GM12878 (cell line): ENCODE data around the gene FAM161A. TPM values are rescaled to one million over a fixed set of nuclear protein-coding genes. Genes with fewer than 3 reads are reported as not detected.
A peak's percentile ranks its signal among the peaks of the same experiment; 100 is the strongest.
"Not testable (repeated sequence)": the region's sequence is repeated elsewhere in the genome, so short reads cannot be mapped to it uniquely, and the experiment has no call there.

Source experiments
- ATAC-seq: fragments of 200-7000 bp; cut with Tn5 transposase; 3 replicates; pipeline ENCODE4 v1.9.1; 2020; ENCODE audit warnings: mild to moderate bottlenecking, moderate library complexity
- BruUV-seq: library from RNA; stranded (reverse); fragments of 400-500 nt; replicated peaks from 2 replicates; lab custom pipeline; 2021; lab: Mats Ljungman, UMichigan
- CTCF ChIA-PET: fragments of 300-600 bp; sonication (Branson Sonifier 250); formaldehyde crosslinking; extraction: SDS; loops from one replicate; lab custom pipeline; 2021; ENCODE audit warnings: inconsistent platforms; lab: Yijun Ruan, JAX
- POLR2A ChIA-PET: fragments of 350-600 bp; formaldehyde crosslinking; extraction: SDS; loops from one replicate; lab custom pipeline; 2021; ENCODE audit warnings: inconsistent platforms; lab: Charles Lee
- RAD21 ChIA-PET: fragments of 300-600 bp; sonication (Branson Sonifier 250); formaldehyde crosslinking; loops from one replicate; lab custom pipeline; 2023; ENCODE audit warnings: antibody characterized with exemption; ENCODE audit not compliant: unreplicated experiment; lab: Charles Lee
- SMC1A ChIA-PET: fragments of 300-600 bp; sonication (Branson Sonifier 250); formaldehyde crosslinking; loops from one replicate; lab custom pipeline; 2023; ENCODE audit not compliant: unreplicated experiment, uncharacterized antibody; lab: Charles Lee
- DNase-seq: peaks from one replicate; pipeline ENCODE4 v3.0.0-alpha.2; 2011; ENCODE audit warnings: low read depth, low spot score
- FAIRE-seq: peaks from 3 replicates; lab custom pipeline; 2011; peaks lifted over from hg19 to GRCh38; lab: Jason Lieb, UNC
- H2AFZ ChIP-seq: 2 replicates; pipeline ENCODE4 v1.6.0; 2011; ENCODE audit warnings: low read depth, low read length, control low read depth; ENCODE audit not compliant: control insufficient read depth
- H3K27ac ChIP-seq: 2 replicates; pipeline ENCODE4 v1.5.1; 2011; ENCODE audit warnings: control low read depth; ENCODE audit not compliant: control insufficient read depth, insufficient read depth
- H3K27me3 ChIP-seq, 2 experiments: replicated peaks in 1 of 2; 2 replicates each; pipeline versions ENCODE4 v1.6.0 to v1.6.1; 2011; ENCODE audit warnings: low read length in 1 of 2; ENCODE audit not compliant: control insufficient read depth in 2 of 2, insufficient read depth in 2 of 2
- H3K36me3 ChIP-seq, 2 experiments: 2 replicates each; pipeline ENCODE4 v1.5.1; 2011; ENCODE audit warnings: low read length in 1 of 2; ENCODE audit not compliant: control insufficient read depth in 2 of 2, insufficient read depth in 2 of 2
- H3K4me1 ChIP-seq: 2 replicates; pipeline ENCODE4 v1.6.1; 2011; ENCODE audit warnings: mild to moderate bottlenecking, low read length, moderate library complexity, mixed read lengths; ENCODE audit not compliant: control insufficient read depth, insufficient read depth
- H3K4me2 ChIP-seq: 2 replicates; pipeline ENCODE4 v1.6.0; 2011; ENCODE audit warnings: control low read depth; ENCODE audit not compliant: control insufficient read depth, insufficient read depth
- H3K4me3 ChIP-seq: fragments of 200-600 bp; sonication (generic); 2 replicates; pipeline ENCODE4 v1.5.1; 2016
- H3K79me2 ChIP-seq: 2 replicates; pipeline ENCODE4 v1.6.0; 2011; ENCODE audit warnings: low read length; ENCODE audit not compliant: control insufficient read depth, insufficient read depth
- H3K9ac ChIP-seq: 2 replicates; pipeline ENCODE4 v1.8.0; 2011; ENCODE audit warnings: low read length, control low read depth, mixed read lengths; ENCODE audit not compliant: control insufficient read depth, insufficient read depth
- H3K9me3 ChIP-seq: replicated peaks from 3 replicates; pipeline ENCODE4 v1.5.1; 2011; ENCODE audit warnings: mild to moderate bottlenecking, low read length; ENCODE audit not compliant: control insufficient read depth, insufficient read depth
- H4K20me1 ChIP-seq: 2 replicates; pipeline ENCODE4 v1.6.0; 2011; ENCODE audit not compliant: control insufficient read depth, insufficient read depth
- GATAD2B ChIP-seq: fragments of 450-650 bp; conservative IDR thresholded peaks from 2 replicates; pipeline ENCODE4 v1.6.1; 2017; ENCODE audit warnings: low read depth, mild to moderate bottlenecking, moderate library complexity
- POLR2A ChIP-seq: IDR thresholded peaks from 2 replicates; pipeline ENCODE4 v1.6.1; 2011; ENCODE audit warnings: low read depth, mild to moderate bottlenecking, low read length
- RAD51 ChIP-seq: fragments of 450-650 bp; IDR thresholded peaks from 2 replicates; pipeline ENCODE4 v1.6.1; 2016; ENCODE audit warnings: moderate library complexity, mild to moderate bottlenecking, inconsistent platforms
- WGBS: methylation state at CpG from one replicate; pipeline ENCODE4 v1.1.6; 2016; ENCODE audit warnings: low lambda C conversion rate; ENCODE audit not compliant: insufficient replicate concordance, insufficient coverage; ENCODE audit errors: missing lambda C conversion rate; 5-methylcytosine and 5-hydroxymethylcytosine counted together
- in situ Hi-C: fragments of 300-500 bp; cut with MboI; formaldehyde crosslinking; loops from 9 replicates; pipeline ENCODE4 v1.14.3; 2018; ENCODE audit warnings: mixed read lengths
- intact Hi-C: fragments of 100-400 bp; cut with micrococcal nuclease; formaldehyde crosslinking; loops from one replicate; pipeline ENCODE4 v1.14.2; 2022; ENCODE audit not compliant: unreplicated experiment
- polyA plus RNA-seq, 11 experiments: library from polyadenylated mRNA; depleted of rRNA in 4 of 11; unstranded in 6 of 11; stranded (reverse) in 5 of 11; fragments of >200 nt; fragmentation: Nextera tagmentation in 4 of 11; fragmentation: Illumina TruSeq in 1 of 11; extraction: Ambion mirVana in 4 of 11; extraction: Trizol in 1 of 11; gene quantifications; 1 replicate in 1 of 11; 2 replicates in 10 of 11; pipeline versions ENCODE4 v1.2.1 to v1.2.3, GENCODE V29; 2011 to 2016; ENCODE audit warnings: inconsistent platforms in 2 of 11, missing spikeins in 2 of 11, low read depth in 1 of 11
- total RNA-seq, 4 experiments: library from RNA; depleted of rRNA in 3 of 4; stranded (reverse); fragments of >200 nt in 3 of 4; fragmentation: Illumina TruSeq in 1 of 4; extraction: Trizol in 1 of 4; gene quantifications; 2 replicates each; pipeline versions ENCODE4 v1.2.1 to v1.2.3, GENCODE V29; 2013 to 2021
- TF ChIP-seq, protein P1 (sequence below): fragments of 450-650 bp; formaldehyde crosslinking; IDR thresholded peaks from 2 replicates; pipeline ENCODE4 v1.4.0; 2022; ENCODE audit warnings: mild to moderate bottlenecking, moderate library complexity
- TF ChIP-seq, protein P2 (sequence below): fragments of 450-650 bp; IDR thresholded peaks from 2 replicates; pipeline ENCODE4 v1.6.1; 2017; ENCODE audit warnings: antibody characterized with exemption, mild to moderate bottlenecking, moderate library complexity

The FAM161A gene
- total and polyA plus RNA-seq, 10 of the 15 experiments (the other 5 are each of a cell fraction or from before 2014, with no cell fraction given): 2.2 to 12.2 (median 8.9) TPM

DNA sequence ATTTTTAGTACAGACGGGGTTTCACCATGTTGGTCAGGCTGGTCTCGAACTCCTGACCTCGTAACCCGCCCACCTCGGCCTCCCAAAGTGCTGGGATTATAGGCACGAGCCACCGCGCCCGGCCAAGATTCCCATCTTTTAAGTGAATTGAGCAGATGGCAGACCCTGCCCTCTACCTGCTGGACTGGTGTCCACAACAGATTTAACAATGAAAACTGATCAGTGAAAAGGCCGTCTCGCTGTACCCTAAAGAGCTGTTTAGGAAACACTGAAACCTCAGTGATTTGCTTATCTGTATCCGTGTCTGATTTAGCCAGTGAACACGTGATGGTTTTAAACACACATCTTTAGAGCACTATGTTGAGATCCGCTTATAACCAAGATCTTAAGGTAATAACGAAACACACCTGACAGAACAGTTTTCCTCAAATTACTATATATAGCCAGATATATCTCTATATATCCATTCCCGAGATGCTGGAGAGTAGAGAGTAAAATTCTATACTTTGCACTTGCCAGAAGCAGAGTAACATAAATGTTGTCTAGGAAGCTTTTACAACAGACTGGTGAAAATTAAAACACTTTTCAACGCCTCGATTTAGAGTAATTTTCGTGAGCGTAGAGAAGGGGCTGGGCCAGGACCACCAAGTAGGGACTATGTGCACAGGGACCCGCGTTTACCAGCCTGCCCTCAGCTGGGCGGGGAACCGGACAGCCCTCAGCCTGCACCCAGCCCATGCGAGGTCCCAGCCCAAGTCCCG is 594 bp downstream of the FAM161A start (continued):
- TF ChIP-seq, protein P1, sequence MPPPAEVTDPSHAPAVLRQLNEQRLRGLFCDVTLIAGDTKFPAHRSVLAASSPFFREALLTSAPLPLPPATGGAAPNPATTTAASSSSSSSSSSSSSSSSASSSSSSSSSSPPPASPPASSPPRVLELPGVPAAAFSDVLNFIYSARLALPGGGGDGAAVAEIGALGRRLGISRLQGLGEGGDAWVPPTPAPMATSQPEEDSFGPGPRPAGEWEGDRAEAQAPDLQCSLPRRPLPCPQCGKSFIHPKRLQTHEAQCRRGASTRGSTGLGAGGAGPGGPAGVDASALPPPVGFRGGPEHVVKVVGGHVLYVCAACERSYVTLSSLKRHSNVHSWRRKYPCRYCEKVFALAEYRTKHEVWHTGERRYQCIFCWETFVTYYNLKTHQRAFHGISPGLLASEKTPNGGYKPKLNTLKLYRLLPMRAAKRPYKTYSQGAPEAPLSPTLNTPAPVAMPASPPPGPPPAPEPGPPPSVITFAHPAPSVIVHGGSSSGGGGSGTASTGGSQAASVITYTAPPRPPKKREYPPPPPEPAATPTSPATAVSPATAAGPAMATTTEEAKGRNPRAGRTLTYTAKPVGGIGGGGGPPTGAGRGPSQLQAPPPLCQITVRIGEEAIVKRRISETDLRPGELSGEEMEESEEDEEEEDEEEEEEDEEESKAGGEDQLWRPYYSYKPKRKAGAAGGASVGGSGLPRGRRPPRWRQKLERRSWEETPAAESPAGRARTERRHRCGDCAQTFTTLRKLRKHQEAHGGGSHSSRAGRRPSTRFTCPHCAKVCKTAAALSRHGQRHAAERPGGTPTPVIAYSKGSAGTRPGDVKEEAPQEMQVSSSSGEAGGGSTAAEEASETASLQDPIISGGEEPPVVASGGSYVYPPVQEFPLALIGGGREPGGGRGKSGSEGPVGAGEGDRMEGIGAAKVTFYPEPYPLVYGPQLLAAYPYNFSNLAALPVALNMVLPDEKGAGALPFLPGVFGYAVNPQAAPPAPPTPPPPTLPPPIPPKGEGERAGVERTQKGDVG (CRISPR knock-in tag): no peak
- no peak for TF ChIP-seq GATAD2B
- TF ChIP-seq RAD51: peak; percentile 72
- TF ChIP-seq, protein P2, sequence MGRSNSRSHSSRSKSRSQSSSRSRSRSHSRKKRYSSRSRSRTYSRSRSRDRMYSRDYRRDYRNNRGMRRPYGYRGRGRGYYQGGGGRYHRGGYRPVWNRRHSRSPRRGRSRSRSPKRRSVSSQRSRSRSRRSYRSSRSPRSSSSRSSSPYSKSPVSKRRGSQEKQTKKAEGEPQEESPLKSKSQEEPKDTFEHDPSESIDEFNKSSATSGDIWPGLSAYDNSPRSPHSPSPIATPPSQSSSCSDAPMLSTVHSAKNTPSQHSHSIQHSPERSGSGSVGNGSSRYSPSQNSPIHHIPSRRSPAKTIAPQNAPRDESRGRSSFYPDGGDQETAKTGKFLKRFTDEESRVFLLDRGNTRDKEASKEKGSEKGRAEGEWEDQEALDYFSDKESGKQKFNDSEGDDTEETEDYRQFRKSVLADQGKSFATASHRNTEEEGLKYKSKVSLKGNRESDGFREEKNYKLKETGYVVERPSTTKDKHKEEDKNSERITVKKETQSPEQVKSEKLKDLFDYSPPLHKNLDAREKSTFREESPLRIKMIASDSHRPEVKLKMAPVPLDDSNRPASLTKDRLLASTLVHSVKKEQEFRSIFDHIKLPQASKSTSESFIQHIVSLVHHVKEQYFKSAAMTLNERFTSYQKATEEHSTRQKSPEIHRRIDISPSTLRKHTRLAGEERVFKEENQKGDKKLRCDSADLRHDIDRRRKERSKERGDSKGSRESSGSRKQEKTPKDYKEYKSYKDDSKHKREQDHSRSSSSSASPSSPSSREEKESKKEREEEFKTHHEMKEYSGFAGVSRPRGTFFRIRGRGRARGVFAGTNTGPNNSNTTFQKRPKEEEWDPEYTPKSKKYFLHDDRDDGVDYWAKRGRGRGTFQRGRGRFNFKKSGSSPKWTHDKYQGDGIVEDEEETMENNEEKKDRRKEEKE: no peak
- TF ChIP-seq POLR2A: no peak
- TF ChIP-seq, all 136 proteins: peak for 4

DNA sequence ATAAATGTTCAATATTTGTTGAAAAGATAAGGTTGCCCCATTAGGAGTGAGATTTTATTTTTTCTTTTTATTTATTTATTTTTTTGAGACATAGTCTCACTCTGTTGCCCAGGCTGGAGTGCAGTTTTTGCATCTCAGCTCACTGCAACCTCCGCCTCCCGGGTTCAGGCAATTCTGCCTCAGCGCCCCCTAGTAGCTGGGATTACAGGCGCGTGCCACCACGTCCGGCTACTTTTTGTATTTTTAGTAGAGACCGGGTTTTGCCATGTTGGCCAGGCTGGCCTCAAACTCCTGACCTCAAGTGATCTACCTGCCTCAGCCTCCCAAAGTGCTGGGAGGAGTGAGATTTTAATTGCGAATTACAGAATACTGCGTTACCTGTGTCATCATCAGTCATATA is 2.6 kb downstream of the FAM161A start:
- H3K36me3 ChIP-seq, H3K4me3 ChIP-seq, H4K20me1 ChIP-seq, H3K9ac ChIP-seq, BruUV-seq, CTCF ChIA-PET, SMC1A ChIA-PET, ATAC-seq, H3K4me2 ChIP-seq, H3K27me3 ChIP-seq, H3K9me3 ChIP-seq, H2AFZ ChIP-seq, H3K4me1 ChIP-seq, H3K27ac ChIP-seq, in situ Hi-C loops, H3K79me2 ChIP-seq, DNase-seq, FAIRE-seq: not testable (repeated sequence)
- RAD21 ChIA-PET: interaction anchor here (0.6 kb wide), 1 partner anchor 386 kb away, joined by 4 read pairs; no protein-coding TSS in a partner anchor
- WGBS: 94% methylated on average over 10 of the region's 10 CpGs
- intact Hi-C loops: loop anchor here (5.0 kb wide), 1 partner anchor 89 kb away; no protein-coding TSS in a partner anchor
- POLR2A ChIA-PET: interaction anchor here (0.5 kb wide), 1 partner anchor 486 kb away, joined by 3 read pairs; no protein-coding TSS in a partner anchor
